Chondrocyte (in vitro differentiated cells): ENCODE data around the gene DUSP16. TPM values are rescaled to one million over a fixed set of nuclear protein-coding genes. Genes with fewer than 3 reads are reported as not detected.

ENCODE experiments used
- DNase-seq: peaks from one replicate; pipeline ENCODE4 v3.0.0; 2021; ENCODE audit warnings: mixed read lengths, low spot score
- H3K27ac Mint-ChIP-seq: one replicate; pipeline ENCODE4 v1.8.0; 2021; ENCODE audit warnings: mild to moderate bottlenecking, moderate library complexity, mixed read lengths; ENCODE audit not compliant: unreplicated experiment
- H3K27me3 Mint-ChIP-seq: 2 replicates; pipeline ENCODE4 v1.8.0; 2021; ENCODE audit warnings: low read depth, mixed read lengths
- H3K36me3 Mint-ChIP-seq: 2 replicates; pipeline ENCODE4 v1.8.0; 2021; ENCODE audit warnings: low read depth, mixed read lengths
- H3K4me1 Mint-ChIP-seq: 2 replicates; pipeline ENCODE4 v1.8.0; 2021; ENCODE audit warnings: low read depth, mild to moderate bottlenecking, mixed read lengths
- H3K4me3 Mint-ChIP-seq: one replicate; pipeline ENCODE4 v1.8.0; 2021; ENCODE audit warnings: mild to moderate bottlenecking, moderate library complexity, mixed read lengths; ENCODE audit not compliant: unreplicated experiment
- H3K9me3 Mint-ChIP-seq: 2 replicates; pipeline ENCODE4 v1.8.0; 2021; ENCODE audit warnings: low read depth, mixed read lengths
- CTCF ChIP-seq: fragments of 200-600 bp; sonication (generic); IDR thresholded peaks from 2 replicates; pipeline ENCODE4 v1.5.0; 2021; ENCODE audit warnings: antibody characterized with exemption, mild to moderate bottlenecking, moderate library complexity
- total RNA-seq: library from RNA; stranded (reverse); gene quantifications from 3 replicates; pipeline ENCODE4 v1.2.1, GENCODE V29; 2021

DUSP16 gene
- total RNA-seq, 1 donor from 2014 or later, result 13.7 TPM

- no peak for TF ChIP-seq CTCF
- Mint-ChIP-seq H3K27ac (no peak overlapping the region), H3K27me3 (no peaks in the 10 kb centered on the region), H3K9me3 (no peaks in the 10 kb centered on the region), H3K4me1 (peaks cover 19% of the 10 kb centered on the region), H3K36me3 (no peaks in the 10 kb centered on the region), H3K4me3 (no peak overlapping the region)
- no peak for DNase-seq
Measured at GRCh38 chr12:12558291-12558690, 4.4 kb downstream of the DUSP16 start.

DNA sequence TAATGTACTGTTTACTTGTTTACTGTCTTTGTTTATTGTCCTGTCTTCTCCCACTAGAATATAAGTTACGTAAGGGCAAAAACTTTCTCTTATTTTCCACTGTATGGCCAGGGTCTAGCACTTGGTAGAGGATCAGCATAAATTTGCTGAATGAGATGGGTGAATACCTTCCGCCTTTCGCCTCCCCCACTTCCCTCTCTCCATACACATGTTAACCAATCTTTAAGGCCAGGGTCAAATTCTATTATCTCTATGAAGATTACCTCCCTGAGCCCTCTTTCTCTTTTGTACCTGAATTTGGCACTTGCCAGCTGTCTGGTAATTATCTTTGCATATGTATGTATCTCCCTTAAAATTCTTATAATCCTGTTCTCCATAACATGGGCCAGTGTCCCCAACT, 4.9 kb downstream of the DUSP16 start:
- no peaks in the 10 kb centered on the region for H3K27me3 Mint-ChIP-seq
- no peak overlapping the region for H3K27ac Mint-ChIP-seq

GRCh38 chr12:12555656-12556055, 7.0 kb downstream of the DUSP16 start:
- DNase-seq, result no peak
- no peak for TF ChIP-seq CTCF
- H3K9me3 Mint-ChIP-seq, result no peaks in the 10 kb centered on the region
- H3K36me3 Mint-ChIP-seq, result no peaks in the 10 kb centered on the region
- H3K4me1 Mint-ChIP-seq, result peaks cover 12% of the 10 kb centered on the region
- no peak overlapping the region for H3K4me3 Mint-ChIP-seq
- H3K27ac Mint-ChIP-seq, result no peak overlapping the region
- H3K27me3 Mint-ChIP-seq, result no peaks in the 10 kb centered on the region

More for the DNA sequence above, 4.9 kb downstream of the DUSP16 start:
- Mint-ChIP-seq H3K4me1 (peaks cover 15% of the 10 kb centered on the region), H3K9me3 (no peaks in the 10 kb centered on the region), H3K4me3 (no peak overlapping the region), H3K36me3 (no peaks in the 10 kb centered on the region)
- no peak for TF ChIP-seq CTCF
- no peak for DNase-seq

DNA sequence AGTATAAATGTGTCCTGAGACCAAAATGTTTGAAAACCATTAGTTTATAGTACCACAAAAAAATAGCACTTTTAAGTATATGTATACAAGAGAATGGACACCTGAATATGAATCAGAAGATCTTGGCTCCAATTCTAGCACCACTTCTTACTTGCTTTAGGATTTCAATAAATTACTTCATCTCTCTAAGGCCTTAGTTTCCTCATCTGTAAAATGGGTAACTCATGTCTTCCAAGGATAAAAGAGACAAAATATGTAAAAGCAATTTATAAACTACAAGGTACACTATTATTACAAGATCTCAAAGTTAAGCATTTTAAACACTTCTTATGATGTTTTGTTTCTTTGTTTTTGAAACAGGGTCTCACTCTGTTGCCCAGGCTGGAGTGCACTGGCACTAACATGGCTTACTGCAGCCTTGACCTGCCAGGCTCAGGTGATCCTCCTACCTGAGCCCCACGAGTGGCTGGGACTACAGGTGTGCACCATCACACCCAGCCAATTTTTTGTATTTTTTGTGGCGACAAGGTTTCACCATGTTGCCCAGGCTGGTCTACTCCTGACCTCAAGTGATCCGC, 9.4 kb downstream of the DUSP16 start:
- no peak for DNase-seq
- no peak for TF ChIP-seq CTCF

GRCh38 chr12:12551115-12551514, 11.5 kb downstream of the DUSP16 start:
- TF ChIP-seq CTCF, result no peak
- H3K4me3 Mint-ChIP-seq, result no peak overlapping the region
- peaks cover 5% of the 10 kb centered on the region for H3K4me1 Mint-ChIP-seq
- H3K36me3 Mint-ChIP-seq, result no peaks in the 10 kb centered on the region
- DNase-seq, result no peak
- no peaks in the 10 kb centered on the region for H3K27me3 Mint-ChIP-seq
- H3K9me3 Mint-ChIP-seq, result no peaks in the 10 kb centered on the region
- no peak overlapping the region for H3K27ac Mint-ChIP-seq

More for the DNA sequence above, 9.4 kb downstream of the DUSP16 start:
- no peak overlapping the region for H3K27ac Mint-ChIP-seq
- H3K36me3 Mint-ChIP-seq, result no peaks in the 10 kb centered on the region
- H3K4me3 Mint-ChIP-seq, result no peak overlapping the region
- H3K9me3 Mint-ChIP-seq, result no peaks in the 10 kb centered on the region
- H3K4me1 Mint-ChIP-seq, result peaks cover under 1% of the 10 kb centered on the region
- no peaks in the 10 kb centered on the region for H3K27me3 Mint-ChIP-seq
